ENCODE data around the gene MCF2L.
"Not testable (repeated sequence)": the region's sequence is repeated elsewhere in the genome, so short reads cannot be mapped to it uniquely, and the experiment has no call there.

MCF2L gene

GRCh38 chr13:113015826-113016525, 47.0 kb downstream of the MCF2L start:
- no peak for DNase-seq (ENCODE audit: low spot score)

- no peak for DNase-seq (ENCODE audit: low spot score)
These were observed 47.7 kb downstream of the MCF2L start for GRCh38 chr13:113016526-113017295.

- no peak for DNase-seq (ENCODE audit: low spot score)
These were observed 48.6 kb downstream of the MCF2L start for GRCh38 chr13:113017506-113018215.

GRCh38 chr13:113018676-113019465, 49.9 kb downstream of the MCF2L start:
- DNase-seq (ENCODE audit: low spot score): no peak

GRCh38 chr13:113020323-113021080, 51.5 kb downstream of the MCF2L start:
- DNase-seq (ENCODE audit: low spot score): no peak

- no peak for DNase-seq (ENCODE audit: low spot score)
These were observed 52.4 kb downstream of the MCF2L start for GRCh38 chr13:113021391-113021790.

- DNase-seq (ENCODE audit: low spot score): no peak
These were observed 52.8 kb downstream of the MCF2L start for GRCh38 chr13:113021811-113022210.

GRCh38 chr13:113022391-113022744, 53.4 kb downstream of the MCF2L start:
- no peak for DNase-seq (ENCODE audit: low spot score)

DNA sequence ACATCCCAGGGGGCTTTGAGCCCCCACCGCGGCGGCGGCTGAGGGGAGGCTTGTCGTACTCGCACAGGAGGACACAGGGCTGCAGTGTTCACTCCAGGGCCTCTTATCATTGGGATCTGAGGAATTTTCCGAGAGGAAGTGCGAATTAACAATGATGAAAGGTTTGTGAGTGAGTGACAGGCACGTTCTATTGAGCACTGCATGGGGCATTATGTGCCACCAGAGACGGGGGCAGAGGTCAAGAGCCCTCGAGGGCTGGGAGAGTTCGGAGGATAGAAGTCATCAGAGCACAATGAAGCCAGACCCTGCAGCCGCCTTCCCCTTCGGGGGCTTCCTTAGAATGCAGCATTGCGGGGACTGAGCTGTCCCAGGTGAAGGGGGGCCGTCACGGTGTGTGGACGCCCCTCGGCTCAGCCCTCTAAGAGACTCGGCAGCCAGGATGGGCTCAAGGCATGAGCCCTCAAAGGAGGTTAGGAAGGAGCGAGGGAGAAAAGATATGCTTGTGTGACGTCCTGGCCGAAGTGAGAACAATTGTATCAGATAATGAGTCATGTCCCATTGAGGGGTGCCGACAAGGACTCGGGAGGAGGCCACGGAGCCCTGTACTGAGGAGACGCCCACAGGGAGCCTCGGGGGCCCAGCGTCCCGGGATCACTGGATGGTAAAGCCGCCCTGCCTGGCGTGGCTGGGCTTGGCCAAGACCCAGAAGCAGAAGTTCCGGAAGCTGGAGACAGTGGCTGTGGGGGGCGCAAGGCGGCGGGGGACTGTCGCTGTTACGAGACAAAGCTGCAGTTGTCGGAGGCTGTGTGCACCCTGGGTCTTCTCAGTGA, 53.9 kb downstream of the MCF2L start:
- DNase-seq (ENCODE audit: low spot score): no peak

GRCh38 chr13:113023694-113024430, 54.8 kb downstream of the MCF2L start:
- no peak for DNase-seq (ENCODE audit: low spot score)

DNA sequence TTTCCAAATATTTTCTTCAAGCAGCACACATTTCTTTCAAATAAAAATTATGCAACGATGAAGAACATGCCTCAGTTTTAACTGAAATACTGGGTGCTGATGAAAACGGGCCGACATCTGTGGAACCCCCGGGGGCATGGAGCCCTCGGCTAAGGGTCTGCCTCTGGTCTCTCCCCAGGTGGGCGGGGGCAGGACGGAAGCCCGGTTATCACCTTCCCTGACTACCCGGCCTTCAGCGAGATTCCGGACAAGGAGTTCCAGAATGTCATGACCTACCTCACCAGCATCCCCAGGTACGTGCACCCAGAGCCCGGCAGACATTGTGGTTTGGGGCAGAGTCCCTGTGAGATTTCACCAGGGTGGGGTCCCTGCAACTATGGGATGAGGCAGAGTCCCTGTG, 55.5 kb downstream of the MCF2L start:
- DNase-seq (ENCODE audit: low spot score): no peak

GRCh38 chr13:113026391-113026910, 57.4 kb downstream of the MCF2L start:
- DNase-seq (ENCODE audit: low spot score): no peak

GRCh38 chr13:113027095-113027494, 58.1 kb downstream of the MCF2L start:
- DNase-seq (ENCODE audit: low spot score): no peak

DNA sequence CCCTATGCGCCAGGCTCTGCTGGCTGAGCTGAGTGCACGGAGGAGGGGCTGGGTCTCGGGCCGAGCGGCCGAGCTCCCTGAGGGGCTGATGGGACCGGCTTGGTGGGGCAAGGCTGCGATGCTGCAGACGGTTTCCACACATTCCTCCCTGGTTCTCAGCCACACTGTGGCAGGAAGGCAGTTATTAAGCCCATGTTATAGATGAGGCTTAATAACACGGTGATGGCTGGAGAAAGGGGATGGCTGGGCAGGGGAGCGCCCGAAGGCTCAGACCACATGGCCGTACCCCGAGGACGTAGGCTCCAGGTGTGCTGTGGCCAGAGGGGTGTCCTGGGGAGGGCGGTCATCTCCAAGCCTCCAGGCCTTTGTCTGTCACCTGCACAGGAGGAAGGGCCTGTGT, 58.6 kb downstream of the MCF2L start:
- no peak for DNase-seq (ENCODE audit: low spot score)

DNA sequence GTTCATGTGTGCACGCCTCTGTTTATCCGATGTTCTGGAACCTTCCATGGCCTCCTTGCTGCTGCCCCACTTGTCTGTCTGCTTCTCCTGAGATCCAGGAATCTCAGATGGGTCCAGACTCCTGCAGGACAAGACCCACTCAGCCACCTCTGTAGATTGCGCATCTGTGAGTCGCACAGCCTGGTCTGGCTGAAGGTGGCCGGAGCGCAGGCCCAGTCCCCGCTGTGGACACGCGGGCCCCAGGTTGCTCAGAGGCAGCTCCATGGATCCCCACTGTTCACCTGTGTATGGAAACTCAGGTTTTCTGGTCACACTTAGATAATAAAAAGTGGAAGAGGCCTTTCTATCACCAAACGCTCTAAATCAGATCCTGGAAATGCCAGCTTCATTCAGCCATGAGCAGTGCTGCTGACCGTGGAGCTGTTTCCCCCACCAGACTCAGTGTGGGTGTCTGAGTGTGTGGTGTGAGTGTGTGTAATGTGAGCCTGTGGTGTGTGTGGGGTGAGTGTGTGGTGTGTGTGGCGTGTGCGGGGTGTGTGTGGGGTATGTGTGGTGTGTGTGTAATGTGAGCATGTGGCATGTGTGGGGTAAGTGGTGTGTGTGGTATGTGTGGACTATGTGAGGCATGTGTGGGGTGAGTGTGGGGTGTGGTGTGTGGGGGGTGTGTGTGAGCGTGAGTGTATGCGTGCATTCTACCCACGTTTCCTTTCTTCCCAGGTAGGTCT, 59.5 kb downstream of the MCF2L start:
- DNase-seq (ENCODE audit: low spot score): no peak

GRCh38 chr13:113029061-113029445, 60.0 kb downstream of the MCF2L start:
- no peak for DNase-seq (ENCODE audit: low spot score)

DNA sequence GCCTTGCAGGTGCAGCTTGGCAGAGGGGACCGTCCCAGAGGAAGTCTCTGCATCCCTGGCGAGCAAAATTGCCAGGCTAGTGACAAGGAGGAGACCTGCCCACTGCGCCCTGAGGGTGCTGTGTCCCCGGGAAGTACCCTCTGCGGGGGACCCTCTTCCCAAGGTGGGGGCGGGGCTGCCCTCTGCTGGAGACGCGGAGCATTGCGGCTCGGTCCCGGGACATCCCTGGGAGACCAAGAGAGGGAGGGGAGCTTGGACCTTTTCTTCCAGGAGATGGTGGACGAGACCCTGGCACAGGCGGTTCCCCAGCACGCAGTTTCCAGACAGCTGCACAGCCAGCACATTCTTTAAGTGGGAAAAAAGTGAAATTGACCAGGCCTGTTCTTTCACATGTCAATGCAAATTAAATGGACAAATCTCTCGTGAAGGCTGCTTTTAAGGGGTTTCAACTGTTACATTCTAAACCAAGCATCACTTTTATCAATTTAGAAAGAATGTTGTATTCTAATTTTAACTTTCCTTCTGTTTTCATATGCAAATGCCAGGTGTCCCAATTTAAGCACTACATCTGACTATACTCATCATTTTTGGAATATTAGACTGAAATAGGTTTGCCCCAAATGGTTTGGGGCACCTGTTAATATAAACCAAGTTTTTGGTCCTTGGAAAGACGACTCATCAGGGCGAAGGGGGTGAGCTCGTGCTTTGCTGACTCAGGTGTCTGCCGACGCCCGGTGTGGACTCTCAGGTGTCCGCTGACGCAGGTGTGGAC, 60.7 kb downstream of the MCF2L start:
- no peak for DNase-seq (ENCODE audit: low spot score)

- not testable (repeated sequence) for DNase-seq (ENCODE audit: low spot score)
These were observed 61.2 kb downstream of the MCF2L start for GRCh38 chr13:113030259-113030640.
